IMR-90 (cell line): ENCODE results near the gene GOT1.

Source experiments
- CEBPB ChIP-seq: IDR thresholded peaks from 2 replicates; pipeline ENCODE4 v1.6.1; 2012; ENCODE audit warnings: low read depth, low read length, improper control_type of control experiment
- CHD1 ChIP-seq: IDR thresholded peaks from 2 replicates; pipeline ENCODE4 v1.6.1; 2012; ENCODE audit warnings: low read depth, low read length, improper control_type of control experiment
- ELK1 ChIP-seq: fragments of 150-350 bp; IDR thresholded peaks from 2 replicates; pipeline ENCODE4 v1.6.1; 2016; ENCODE audit warnings: low read depth, mild to moderate bottlenecking, low read length, moderate library complexity, borderline replicate concordance
- POLR2A ChIP-seq: IDR thresholded peaks from 2 replicates; pipeline ENCODE4 v1.6.1; 2012; ENCODE audit warnings: mild to moderate bottlenecking, low read depth, low read length
- USF2 ChIP-seq: fragments of 150-350 bp; IDR thresholded peaks from 2 replicates; pipeline ENCODE4 v1.6.1; 2017; ENCODE audit warnings: mild to moderate bottlenecking, antibody characterized with exemption, low read length, low read depth
- TF ChIP-seq, protein P1 (sequence below): conservative IDR thresholded peaks from 2 replicates; pipeline ENCODE4 v1.5.1; 2012; ENCODE audit warnings: mild to moderate bottlenecking, low read depth, low read length, improper control_type of control experiment

DNA sequence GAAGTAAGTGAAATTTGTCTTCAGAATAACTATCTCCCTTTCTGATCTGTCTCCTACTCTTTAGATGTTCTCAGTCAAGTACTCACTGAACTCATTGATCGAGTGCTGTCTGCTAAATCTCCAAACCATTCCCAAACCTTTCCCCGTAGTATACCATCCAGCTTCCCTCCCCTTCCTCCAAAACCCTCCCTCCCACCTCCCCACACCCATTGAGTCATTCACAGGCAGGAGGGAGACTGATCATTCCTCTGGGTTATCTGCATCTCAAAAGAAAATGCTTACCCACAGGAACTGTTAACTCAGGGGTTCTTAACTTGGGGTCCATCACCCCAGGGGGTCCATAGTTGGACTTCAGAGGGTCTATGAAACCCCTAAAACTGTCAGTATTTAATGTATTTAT is 37.4 kb downstream of the GOT1 start:
- TF ChIP-seq, protein P1, sequence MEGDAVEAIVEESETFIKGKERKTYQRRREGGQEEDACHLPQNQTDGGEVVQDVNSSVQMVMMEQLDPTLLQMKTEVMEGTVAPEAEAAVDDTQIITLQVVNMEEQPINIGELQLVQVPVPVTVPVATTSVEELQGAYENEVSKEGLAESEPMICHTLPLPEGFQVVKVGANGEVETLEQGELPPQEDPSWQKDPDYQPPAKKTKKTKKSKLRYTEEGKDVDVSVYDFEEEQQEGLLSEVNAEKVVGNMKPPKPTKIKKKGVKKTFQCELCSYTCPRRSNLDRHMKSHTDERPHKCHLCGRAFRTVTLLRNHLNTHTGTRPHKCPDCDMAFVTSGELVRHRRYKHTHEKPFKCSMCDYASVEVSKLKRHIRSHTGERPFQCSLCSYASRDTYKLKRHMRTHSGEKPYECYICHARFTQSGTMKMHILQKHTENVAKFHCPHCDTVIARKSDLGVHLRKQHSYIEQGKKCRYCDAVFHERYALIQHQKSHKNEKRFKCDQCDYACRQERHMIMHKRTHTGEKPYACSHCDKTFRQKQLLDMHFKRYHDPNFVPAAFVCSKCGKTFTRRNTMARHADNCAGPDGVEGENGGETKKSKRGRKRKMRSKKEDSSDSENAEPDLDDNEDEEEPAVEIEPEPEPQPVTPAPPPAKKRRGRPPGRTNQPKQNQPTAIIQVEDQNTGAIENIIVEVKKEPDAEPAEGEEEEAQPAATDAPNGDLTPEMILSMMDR, result no peak
- TF ChIP-seq ELK1 (no peak), CHD1 (no peak), POLR2A (no peak), CEBPB (no peak), USF2 (no peak)
